Measurements from ENCODE around the gene PORCN.
"Not testable (repeated sequence)": the region's sequence is repeated elsewhere in the genome, so short reads cannot be mapped to it uniquely, and the experiment has no call there.

The PORCN gene

GRCh38 chrX:48514126-48514806 lies 5.5 kb downstream of the PORCN start:
- DNase-seq = no peak

GRCh38 chrX:48514868-48515460 lies 6.2 kb downstream of the PORCN start:
- no peak for DNase-seq

- no peak for DNase-seq
These were observed 7.0 kb downstream of the PORCN start for GRCh38 chrX:48515842-48516241.

GRCh38 chrX:48516285-48516684 lies 7.5 kb downstream of the PORCN start:
- DNase-seq = no peak

- DNase-seq = no peak
These were observed 8.2 kb downstream of the PORCN start for GRCh38 chrX:48516987-48517386.

GRCh38 chrX:48519481-48519880 lies 10.7 kb downstream of the PORCN start:
- not testable (repeated sequence) for DNase-seq

- DNase-seq = no peak
These were observed 11.7 kb downstream of the PORCN start for GRCh38 chrX:48520455-48520854.

- DNase-seq = no peak
These were observed 12.2 kb downstream of the PORCN start for GRCh38 chrX:48520976-48521352.

GRCh38 chrX:48521353-48522243 lies 12.8 kb downstream of the PORCN start, which contains the start of gene EBP:
EBP (plus strand) TSS chrX:48521808; CDS start chrX:48523772, 1,964 bp downstream.
- DNase-seq = peak; percentile 94

GRCh38 chrX:48522291-48522690 lies 13.5 kb downstream of the PORCN start:
- DNase-seq = no peak

- no peak for DNase-seq
These were observed 14.9 kb downstream of the PORCN start for GRCh38 chrX:48523682-48524081.

GRCh38 chrX:48525853-48526252 lies 17.1 kb downstream of the PORCN start:
- DNase-seq = not testable (repeated sequence)

- DNase-seq = no peak
These were observed 21.9 kb downstream of the PORCN start for GRCh38 chrX:48530736-48531135.

GRCh38 chrX:48531358-48531959 lies 22.7 kb downstream of the PORCN start:
- DNase-seq = no peak

GRCh38 chrX:48532161-48532560 lies 23.4 kb downstream of the PORCN start:
- DNase-seq = no peak

GRCh38 chrX:48533165-48533564 lies 24.4 kb downstream of the PORCN start:
- no peak for DNase-seq

GRCh38 chrX:48538641-48539344 lies 30.0 kb downstream of the PORCN start:
- no peak for DNase-seq

- DNase-seq = peak; percentile 97
These were observed 30.7 kb downstream of the PORCN start, which contains the start of gene TBC1D25 for GRCh38 chrX:48539345-48540027. TBC1D25 (plus strand) TSS chrX:48539714; CDS start chrX:48539798, 84 bp downstream.

- peak; percentile 56 for DNase-seq
These were observed 31.2 kb downstream of the PORCN start for GRCh38 chrX:48540028-48540375.

- no peak for DNase-seq
These were observed 31.7 kb downstream of the PORCN start for GRCh38 chrX:48540480-48540879.

GRCh38 chrX:48541140-48541814 lies 32.5 kb downstream of the PORCN start:
- no peak for DNase-seq
